Suprapubic skin (tissue), 4 donors: ENCODE data around the gene TMEM9B.

Experiments used
- EP300 ChIP-seq: sonication (generic); formaldehyde crosslinking; IDR thresholded peaks from one replicate; pipeline ENCODE4 v1.6.1; 2017; ENCODE audit warnings: antibody characterized with exemption
- POLR2AphosphoS5 ChIP-seq, 3 donors: sonication (generic); formaldehyde crosslinking; IDR thresholded peaks; one replicate each; pipeline ENCODE4 v1.6.1; 2017; ENCODE audit warnings: antibody characterized with exemption in 3 of 3
- TF ChIP-seq, protein P1 (sequence below), 2 donors: fragments of 200-600 bp in 1 of 2; fragments of 450-650 bp in 1 of 2; sonication (generic) in 1 of 2; IDR thresholded peaks; one replicate each; pipeline ENCODE4 v1.5.1; 2016 to 2019; ENCODE audit warnings: antibody characterized with exemption in 2 of 2, mild to moderate bottlenecking in 1 of 2, moderate library complexity in 1 of 2

DNA sequence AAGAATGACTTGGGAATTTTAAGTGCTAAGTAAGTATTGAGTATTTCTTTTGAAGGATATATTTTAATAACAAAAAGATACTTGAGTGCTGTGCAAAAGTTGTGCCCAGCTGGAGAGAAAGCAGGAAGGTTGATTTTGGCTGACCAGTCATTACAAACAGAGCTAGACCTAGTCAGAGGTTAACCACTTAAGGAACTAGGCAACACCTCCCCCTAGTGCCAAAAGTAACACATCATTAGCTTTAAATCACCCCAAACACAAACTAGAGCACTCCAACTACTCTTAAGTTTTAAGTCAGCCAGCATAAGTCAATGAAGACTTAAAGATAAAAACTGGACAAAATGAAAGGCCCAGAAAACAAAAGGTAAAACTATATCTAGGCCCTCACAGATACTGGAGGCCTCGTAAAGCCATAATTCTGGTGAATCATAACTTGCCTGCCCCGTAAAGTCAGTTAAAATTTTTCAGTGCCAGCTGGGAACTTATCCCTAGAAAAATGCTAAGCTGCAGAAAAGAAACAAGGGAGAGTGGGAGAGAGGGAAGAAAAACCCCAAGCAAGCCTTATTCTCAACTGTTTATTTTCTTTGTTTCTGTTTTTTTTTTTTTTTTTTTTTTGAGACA is 4.6 kb downstream of the TMEM9B start:
- TF ChIP-seq, protein P1, sequence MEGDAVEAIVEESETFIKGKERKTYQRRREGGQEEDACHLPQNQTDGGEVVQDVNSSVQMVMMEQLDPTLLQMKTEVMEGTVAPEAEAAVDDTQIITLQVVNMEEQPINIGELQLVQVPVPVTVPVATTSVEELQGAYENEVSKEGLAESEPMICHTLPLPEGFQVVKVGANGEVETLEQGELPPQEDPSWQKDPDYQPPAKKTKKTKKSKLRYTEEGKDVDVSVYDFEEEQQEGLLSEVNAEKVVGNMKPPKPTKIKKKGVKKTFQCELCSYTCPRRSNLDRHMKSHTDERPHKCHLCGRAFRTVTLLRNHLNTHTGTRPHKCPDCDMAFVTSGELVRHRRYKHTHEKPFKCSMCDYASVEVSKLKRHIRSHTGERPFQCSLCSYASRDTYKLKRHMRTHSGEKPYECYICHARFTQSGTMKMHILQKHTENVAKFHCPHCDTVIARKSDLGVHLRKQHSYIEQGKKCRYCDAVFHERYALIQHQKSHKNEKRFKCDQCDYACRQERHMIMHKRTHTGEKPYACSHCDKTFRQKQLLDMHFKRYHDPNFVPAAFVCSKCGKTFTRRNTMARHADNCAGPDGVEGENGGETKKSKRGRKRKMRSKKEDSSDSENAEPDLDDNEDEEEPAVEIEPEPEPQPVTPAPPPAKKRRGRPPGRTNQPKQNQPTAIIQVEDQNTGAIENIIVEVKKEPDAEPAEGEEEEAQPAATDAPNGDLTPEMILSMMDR (IDR thresholded peaks at IDR 0.05) = peak; percentile 18 to 53
- TF ChIP-seq POLR2AphosphoS5 (IDR thresholded peaks at IDR 0.05) (no peak), EP300 (no peak)
